ENCODE measurements around the gene CDH18.

DNA sequence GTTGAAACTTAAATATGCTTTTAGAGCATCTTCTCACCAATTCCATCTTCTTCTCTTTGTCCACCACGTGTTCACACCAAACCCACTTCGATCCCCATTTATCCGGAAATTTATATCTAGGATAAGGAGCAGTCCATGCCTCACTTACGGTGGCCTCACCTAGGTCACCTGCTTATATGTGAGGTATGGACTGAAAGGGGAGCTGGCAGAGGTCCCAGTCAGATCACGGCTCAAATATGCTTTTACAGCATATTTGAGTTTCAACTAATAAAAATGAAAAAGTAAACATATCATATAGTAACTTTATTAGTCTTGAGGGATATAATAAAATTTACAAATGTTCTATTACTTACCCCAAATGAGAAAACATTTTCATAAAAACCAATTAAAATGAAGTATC lies 508.4 kb downstream of the CDH18 start:
- TF ChIP-seq, protein P1, sequence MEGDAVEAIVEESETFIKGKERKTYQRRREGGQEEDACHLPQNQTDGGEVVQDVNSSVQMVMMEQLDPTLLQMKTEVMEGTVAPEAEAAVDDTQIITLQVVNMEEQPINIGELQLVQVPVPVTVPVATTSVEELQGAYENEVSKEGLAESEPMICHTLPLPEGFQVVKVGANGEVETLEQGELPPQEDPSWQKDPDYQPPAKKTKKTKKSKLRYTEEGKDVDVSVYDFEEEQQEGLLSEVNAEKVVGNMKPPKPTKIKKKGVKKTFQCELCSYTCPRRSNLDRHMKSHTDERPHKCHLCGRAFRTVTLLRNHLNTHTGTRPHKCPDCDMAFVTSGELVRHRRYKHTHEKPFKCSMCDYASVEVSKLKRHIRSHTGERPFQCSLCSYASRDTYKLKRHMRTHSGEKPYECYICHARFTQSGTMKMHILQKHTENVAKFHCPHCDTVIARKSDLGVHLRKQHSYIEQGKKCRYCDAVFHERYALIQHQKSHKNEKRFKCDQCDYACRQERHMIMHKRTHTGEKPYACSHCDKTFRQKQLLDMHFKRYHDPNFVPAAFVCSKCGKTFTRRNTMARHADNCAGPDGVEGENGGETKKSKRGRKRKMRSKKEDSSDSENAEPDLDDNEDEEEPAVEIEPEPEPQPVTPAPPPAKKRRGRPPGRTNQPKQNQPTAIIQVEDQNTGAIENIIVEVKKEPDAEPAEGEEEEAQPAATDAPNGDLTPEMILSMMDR (conservative IDR thresholded peaks at IDR 0.05; ENCODE audit: low read depth, low read length), result no peak
- no peak for TF ChIP-seq POLR2A (IDR thresholded peaks at IDR 0.05; ENCODE audit: low read depth, low read length)
- TF ChIP-seq, protein P2, sequence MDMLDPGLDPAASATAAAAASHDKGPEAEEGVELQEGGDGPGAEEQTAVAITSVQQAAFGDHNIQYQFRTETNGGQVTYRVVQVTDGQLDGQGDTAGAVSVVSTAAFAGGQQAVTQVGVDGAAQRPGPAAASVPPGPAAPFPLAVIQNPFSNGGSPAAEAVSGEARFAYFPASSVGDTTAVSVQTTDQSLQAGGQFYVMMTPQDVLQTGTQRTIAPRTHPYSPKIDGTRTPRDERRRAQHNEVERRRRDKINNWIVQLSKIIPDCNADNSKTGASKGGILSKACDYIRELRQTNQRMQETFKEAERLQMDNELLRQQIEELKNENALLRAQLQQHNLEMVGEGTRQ (IDR thresholded peaks at IDR 0.05; ENCODE audit: low read depth, low read length), result no peak
- no peak for TF ChIP-seq MAFK (IDR thresholded peaks at IDR 0.05; ENCODE audit: low read depth, low read length)
- no peak for TF ChIP-seq RFX5 (IDR thresholded peaks at IDR 0.05; ENCODE audit: low read depth, low read length)
- no peak for TF ChIP-seq CEBPB (IDR thresholded peaks at IDR 0.05; ENCODE audit: low read depth, low read length)
- TF ChIP-seq SMC3 (IDR thresholded peaks at IDR 0.05; ENCODE audit: low read depth, low read length), result no peak
- TF ChIP-seq BHLHE40 (IDR thresholded peaks at IDR 0.05; ENCODE audit: low read depth, low read length), result no peak
- TF ChIP-seq NFE2L2 (IDR thresholded peaks at IDR 0.05; ENCODE audit: low read depth, low read length), result no peak
- no peak for TF ChIP-seq MXI1 (IDR thresholded peaks at IDR 0.05; ENCODE audit: borderline replicate concordance, low read depth, low read length)
- TF ChIP-seq FOS (IDR thresholded peaks at IDR 0.05; ENCODE audit: low read depth, low read length), result no peak
- no peak for TF ChIP-seq RCOR1 (IDR thresholded peaks at IDR 0.05; ENCODE audit: insufficient replicate concordance, low read length)
- no peak for TF ChIP-seq RAD21 (IDR thresholded peaks at IDR 0.05; ENCODE audit: low read length)
- TF ChIP-seq, protein P3, sequence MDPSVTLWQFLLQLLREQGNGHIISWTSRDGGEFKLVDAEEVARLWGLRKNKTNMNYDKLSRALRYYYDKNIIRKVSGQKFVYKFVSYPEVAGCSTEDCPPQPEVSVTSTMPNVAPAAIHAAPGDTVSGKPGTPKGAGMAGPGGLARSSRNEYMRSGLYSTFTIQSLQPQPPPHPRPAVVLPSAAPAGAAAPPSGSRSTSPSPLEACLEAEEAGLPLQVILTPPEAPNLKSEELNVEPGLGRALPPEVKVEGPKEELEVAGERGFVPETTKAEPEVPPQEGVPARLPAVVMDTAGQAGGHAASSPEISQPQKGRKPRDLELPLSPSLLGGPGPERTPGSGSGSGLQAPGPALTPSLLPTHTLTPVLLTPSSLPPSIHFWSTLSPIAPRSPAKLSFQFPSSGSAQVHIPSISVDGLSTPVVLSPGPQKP (IDR thresholded peaks at IDR 0.05; ENCODE audit: borderline replicate concordance, low read depth, low read length), result no peak
